HG03108 (cell line): ENCODE measurements around the gene IRF9.

Source experiments
- ATAC-seq: cut with Tn5 transposase; IDR thresholded peaks from one replicate; pipeline ENCODE4 v1.9.1; 2021; ENCODE audit warnings: moderate library complexity; ENCODE audit not compliant: unreplicated experiment

The IRF9 gene

DNA sequence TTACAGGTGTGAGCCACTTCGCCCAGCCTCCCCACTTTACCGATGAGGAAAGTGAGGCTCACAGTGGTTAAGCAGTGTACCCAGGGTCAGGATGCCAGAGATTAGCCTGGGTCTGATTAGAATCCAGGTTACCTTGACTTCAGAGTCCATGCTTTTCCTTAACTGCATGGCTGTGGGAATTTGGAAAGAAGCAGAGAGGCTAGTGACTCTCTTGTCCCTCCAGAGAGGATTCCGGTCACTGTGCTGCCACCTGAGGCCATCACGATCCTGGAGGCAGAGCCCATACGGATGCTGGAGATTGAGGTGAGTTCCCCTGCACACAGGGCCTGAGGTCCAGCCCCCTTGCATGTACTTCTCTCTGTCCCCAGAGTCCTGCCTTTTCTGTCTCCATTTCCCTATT, 15.5 kb downstream of the IRF9 start:
- ATAC-seq, result no peak

DNA sequence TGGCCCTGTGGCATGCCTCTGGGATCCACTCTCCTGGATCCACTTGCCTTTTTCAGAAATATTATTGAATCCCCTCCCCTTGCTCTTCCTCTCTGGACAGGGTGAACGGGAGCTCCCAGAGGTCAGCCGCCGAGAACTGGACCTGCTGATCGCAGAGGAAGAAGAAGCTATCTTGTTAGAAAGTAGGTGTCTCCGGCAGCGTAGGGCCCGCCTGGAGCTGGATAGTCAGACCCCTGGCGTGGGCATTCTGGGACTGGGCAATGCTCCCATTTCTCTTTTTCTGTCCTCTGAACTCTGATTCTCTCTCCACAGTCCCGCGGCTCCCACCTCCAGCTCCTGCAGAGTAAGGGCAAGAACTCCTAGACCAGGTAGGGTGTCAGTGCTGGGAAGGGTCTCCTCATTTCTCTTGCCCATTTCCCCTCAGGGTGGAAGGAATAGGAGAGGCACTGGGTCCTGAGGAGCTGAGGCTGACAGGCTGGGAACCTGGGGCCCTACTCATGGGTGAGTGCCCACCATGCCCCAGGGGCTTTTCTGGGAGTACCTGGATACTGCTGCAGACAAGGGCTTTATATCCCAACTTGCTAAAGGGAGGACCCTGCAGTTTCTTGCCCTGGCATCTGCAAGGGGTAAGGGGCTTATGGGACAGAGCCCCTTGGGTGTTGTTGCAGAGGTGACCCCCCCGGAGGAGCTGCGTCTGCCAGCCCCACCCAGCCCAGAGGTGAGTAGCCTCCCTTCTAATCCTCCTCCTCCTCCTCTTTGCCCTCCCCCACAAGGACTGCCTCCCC, 16.2 kb downstream of the IRF9 start:
- ATAC-seq, result no peak

DNA sequence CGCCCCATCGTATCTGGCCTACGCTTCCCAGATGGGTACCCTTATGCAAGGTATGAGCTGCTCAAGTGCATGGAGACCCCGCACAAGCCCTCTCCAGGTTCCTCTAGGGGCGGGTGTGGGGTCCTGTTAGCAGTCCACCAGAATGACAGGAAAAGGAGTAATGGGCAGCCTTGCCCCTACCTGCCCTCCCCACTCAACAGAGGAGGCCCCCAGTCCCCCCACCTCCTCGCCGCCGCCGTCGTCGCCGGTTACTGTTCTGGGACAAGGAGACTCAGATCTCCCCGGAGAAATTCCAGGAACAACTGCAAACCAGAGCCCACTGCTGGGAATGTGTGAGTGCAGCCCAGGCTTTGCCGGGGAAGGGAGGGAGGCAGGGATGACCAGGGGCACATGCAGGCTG, 16.8 kb downstream of the IRF9 start:
- ATAC-seq, result no peak

DNA sequence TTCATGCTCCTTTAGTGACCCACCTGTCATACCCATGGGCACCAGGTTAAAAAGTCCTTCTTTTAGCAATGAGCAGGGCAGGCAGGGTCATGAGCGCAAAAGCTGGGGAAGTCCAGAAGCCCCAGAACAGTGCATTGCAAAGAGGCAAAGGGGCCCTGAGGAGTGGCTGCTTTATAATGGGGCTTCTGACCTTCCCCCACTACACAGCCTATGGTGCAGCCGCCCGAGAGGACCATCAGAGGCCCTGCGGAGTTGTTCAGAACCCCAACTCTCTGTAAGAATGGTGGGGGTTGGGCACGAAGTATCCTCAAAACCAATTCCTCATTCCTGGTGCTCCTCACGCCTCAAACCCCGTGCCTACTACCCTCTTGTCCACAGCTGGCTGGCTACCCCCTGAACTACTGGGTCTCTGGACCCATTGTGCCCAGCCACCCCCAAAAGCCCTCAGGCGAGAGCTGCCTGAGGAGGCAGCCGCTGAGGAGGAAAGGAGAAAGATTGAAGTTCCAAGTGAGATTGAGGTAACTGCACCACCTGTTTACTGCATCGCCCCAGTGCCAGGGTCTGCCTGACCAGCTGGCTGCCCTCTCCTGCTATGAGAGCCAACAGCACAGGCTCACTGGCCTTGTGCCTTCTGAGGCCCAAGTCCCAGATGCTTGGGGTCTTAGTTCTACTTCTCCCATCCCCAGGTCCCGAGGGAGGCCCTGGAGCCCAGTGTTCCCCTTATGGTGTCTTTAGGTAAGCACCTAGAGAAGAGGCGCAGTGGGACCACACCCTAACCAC, 17.5 kb downstream of the IRF9 start:
- no peak for ATAC-seq

DNA sequence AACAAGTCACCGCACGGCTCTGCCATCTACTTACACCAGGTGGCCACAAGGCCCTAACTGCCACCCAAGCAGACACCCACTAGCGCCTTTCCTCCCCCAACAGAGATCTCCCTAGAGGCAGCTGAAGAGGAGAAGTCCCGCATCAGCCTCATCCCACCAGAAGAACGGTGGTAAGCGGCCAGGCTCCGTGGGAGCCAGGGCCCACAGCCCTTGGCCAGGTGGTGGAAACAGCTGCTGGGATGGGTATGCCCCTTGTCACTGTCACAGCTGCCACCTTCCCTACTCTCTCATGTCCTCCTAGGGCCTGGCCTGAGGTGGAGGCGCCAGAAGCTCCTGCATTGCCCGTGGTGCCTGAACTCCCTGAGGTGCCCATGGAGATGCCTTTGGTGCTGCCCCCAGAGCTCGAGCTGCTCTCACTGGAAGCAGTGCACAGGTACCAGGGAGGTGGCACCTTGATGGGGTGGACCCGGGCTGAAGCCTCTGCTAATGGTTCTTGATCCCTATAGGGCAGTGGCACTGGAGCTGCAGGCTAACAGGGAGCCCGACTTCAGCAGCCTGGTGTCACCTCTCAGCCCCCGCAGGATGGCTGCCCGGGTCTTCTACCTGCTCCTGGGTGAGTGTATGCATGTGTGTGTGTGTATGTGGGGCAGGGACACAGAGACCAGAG, 18.4 kb downstream of the IRF9 start:
- no peak for ATAC-seq

DNA sequence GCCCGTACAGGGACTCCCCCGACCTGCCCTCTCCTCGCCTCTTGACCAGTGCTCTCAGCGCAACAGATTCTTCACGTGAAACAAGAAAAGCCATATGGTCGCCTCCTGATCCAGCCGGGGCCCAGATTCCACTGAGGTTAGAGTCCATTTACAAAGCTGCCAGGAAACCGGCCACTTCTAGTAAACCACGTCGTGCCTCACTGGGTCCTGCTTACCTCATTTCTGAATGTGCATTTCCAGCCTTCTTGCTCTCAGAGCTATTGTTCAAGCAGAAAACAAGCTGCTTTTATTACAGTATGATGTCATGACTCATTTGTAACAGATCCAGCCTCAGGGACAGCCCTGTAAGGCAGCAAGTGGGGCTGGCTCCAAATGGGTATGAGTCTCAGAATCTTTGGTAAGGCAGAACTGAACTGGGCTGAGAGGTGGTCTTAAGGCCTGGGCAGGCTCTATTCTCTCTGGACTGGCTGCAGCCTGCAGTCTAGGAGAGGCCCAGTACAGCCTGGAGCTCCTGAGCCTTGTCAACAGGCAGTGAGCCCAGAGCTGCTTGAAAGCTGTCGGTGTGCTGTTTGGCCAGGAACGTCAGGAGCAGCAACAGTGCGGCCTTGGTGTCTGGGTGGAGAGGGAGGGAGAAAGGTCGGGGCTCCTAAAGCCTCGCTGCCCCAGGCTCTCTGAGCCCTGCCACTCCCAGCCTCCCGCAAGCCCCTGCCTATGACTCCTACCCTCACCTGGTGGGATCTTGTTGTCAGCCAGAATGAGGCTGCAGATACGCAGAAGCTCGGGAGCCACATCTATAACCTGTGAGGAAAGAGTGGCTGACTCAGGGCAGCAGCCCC, 19.1 kb downstream of the IRF9 start:
- no peak for ATAC-seq

DNA sequence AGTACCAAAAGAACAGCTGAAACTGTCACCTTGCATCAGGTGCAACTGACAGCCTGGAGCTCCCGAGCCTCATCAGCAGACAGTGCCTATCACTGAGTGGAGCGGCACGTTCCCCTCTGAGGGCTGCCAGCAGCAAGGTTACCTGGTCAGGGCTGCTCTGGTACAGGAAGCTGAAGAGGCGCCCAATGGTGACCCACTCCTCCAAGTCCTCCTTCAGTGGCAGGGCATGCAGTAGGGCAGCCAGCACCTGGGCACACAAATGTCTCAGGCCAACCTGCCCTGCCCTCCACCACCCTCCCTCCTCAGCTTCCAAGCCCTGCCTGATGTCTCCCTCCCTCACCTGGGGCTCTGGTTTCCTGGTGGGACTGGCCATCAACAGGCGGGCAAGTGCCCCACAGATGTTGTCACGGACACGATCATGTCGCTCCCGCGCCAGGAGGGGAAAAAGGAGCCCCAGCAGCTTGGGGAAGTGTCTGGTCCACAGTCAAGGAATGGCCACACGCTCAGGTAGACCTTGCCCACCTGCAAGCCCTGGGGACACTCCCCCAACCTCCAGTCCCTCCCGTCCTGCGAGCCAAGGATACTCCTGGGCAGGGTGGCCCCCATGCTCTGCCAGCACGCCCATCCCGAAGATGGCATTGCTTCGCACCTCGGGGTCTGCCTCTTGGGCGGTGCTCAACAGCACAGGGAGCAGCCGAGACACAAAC, 20.5 kb downstream of the IRF9 start:
- no peak for ATAC-seq

DNA sequence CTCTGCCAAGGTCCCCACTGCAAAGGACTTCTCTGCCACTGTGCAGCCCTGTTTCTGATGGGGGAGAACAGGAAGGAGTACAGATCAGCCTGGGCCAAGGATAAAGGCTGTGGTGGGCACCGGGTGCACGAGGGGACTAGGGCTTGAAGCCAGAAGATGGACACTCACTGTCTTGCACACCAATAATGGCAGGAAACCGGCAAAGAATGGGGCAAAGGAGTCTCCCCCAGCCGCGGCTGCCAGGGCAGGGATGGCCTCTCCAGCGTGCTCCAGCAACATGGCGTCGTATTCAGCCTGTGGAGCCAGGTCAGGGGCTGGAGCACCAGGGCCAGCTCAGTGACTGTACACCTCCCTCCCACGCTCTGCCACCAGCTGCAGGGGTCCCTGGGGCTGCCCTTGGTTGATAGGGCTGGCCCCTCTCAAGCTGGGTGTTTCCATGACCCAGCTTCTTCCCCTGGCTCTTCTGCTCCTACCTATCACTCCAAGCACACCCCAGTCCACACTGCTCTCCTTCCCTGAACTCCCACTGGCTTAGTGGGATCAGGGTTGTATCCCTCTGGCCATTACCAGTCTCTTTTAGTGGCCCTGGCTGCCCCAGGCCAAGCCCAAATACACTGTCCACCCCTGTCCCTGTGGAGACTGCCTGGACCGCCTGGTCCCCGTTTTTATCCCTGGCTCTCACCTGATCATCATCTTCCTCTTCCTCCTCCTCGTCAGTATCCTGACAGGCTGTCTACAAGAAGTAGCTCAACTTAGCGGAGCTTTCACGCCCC, 21.2 kb downstream of the IRF9 start:
- ATAC-seq, result no peak

DNA sequence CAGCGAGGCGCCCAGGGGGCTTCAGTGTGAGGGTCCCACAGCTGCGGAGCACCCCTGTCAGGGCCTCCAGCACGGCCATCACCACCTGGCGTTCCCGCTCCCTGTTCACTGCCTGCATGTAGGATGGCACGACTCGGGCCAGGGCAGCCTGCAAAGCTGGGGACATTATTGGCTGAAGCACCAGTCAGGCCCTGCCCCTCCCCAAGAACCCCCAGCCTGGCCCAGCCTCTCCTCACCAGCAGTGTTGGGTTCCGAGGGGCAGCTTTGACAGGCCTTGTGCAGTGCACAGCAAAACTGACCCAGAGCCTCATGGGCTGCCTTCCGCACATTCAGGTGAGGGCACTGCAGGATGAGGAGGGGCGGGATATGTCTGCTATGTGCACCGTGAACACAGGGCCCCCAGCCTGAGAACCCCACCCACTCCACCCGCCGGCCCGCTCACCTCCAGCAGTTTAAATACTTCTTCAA, 22.0 kb downstream of the IRF9 start:
- no peak for ATAC-seq

DNA sequence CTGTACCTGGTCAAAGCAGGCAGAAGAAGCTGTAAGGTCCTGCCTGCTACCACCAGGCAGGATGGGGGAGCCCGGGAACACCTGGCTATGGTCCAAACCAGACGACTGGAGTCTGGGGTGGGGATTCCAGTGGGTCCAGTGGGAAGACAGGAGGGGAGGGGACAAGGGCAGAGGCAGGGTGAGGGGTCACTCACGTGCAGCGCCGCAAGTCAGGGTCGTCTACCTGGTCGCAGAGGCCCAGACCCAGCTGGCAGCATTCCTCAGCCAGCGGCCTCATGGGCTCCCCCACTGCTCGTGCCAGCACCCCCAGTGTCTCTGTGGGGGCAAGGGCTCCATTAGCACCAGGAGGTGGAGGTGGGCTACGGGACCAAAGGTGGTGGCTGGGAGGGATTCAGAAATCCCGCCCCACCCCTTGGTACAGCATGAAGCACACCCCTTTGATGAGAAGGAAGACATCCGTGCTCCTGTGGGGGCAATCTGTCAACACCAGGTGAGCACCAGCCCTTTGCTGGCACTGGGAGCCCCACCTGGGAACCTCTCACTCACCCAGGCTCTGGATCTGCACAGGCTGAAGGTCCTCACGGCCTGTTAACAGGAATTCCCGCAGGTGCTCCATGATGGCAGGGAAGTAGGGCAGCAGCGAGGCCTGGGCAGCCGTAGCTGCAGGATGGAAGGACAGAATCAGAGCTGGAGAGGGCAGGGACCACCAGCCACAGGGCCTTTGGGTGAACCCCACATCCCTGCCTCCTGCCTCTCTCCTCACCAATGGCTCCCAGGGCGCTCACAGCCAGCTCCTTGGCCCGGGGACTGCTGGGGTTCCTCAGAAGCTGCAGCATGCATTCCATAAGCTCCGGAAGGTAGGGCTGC, 23.3 kb downstream of the IRF9 start:
- no peak for ATAC-seq

DNA sequence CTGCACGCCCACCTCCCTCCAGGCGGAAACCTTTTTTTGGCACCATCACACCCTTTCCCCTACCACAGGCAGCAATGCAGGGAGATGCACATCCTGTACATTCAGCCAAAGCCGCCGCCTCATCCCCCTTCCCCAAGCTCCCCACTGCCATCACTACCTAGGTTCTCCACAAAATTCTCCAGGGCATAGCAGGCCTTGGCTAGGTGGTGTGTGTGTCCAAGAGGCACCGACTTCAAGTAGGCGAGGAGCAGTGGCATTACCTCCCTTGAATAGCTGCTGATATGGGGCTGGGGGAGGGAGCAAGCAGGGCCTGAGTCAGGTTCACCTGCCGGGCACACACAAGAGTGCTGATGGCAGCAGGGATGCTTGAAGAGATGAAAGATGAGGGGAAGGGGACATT, 24.0 kb downstream of the IRF9 start:
- ATAC-seq, result no peak

DNA sequence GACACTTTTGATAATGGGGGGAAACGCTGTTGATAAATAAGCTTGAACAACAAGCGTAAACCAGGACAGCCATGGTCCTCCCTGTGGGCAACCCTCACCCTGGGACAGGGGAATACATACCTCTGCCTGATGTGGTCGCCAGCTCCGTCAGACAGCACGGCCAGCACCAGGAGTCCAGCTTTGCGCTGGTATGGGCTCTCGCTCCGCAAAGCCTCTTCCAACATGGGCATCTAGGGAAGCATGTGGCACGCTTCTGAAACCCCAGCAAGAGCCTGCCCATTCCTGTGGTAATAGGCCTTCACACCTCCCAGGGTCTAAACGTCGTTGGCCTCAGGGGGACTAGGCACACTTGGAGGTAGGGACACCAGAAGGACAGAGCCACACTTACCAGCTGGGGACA, 24.7 kb downstream of the IRF9 start:
- no peak for ATAC-seq

DNA sequence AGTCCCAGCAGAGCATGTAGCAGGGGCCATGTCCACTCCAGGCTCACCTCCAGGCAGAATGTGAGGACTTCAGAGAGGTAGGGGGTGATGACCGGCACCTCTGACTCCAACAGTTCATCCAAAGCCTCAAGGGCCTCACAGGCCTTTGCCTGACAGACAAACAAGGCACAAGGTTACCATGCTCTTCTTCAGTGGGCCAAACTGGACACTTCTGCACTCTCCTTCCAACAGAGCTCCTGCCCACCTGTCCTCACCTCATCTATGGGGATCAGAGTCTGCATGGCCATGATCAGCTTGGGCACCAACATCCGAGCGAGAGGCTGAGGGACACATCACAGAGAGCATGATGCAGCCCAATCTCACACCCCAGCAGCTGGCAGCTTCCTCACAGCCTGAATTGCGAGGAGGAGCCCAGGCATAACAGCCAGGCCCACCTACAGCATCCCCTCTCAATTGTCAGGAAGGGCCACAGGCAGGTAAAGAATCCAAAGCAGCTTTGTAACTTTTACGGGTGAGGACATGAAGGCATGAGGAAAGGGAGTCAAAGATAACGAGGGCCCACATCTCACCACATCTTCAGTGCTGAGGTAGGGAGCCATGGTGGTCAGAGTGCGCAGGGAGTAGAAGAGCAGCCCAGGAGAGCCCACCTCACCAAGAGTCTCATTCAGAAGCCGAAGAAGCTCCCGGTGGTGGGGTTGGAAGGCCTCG, 25.9 kb downstream of the IRF9 start:
- no peak for ATAC-seq

DNA sequence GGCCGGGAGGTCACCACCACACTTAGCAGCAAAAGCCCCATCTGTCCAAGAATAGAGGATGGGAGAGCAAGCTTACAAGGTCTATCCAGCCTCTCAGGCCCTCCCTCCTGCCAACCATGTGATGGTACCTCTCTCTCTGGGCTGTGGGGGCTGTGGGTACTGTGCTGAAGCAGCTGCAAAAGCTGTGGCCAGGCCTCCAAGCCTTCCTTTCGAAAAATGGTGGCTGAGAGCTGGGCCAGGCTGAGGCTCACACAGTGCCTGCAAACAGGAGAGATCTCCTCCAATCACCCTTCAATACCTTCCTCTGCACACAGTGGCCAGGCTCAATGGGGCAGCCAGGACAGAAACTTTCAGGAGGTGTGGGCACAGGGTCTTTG, 26.5 kb downstream of the IRF9 start:
- no peak for ATAC-seq

DNA sequence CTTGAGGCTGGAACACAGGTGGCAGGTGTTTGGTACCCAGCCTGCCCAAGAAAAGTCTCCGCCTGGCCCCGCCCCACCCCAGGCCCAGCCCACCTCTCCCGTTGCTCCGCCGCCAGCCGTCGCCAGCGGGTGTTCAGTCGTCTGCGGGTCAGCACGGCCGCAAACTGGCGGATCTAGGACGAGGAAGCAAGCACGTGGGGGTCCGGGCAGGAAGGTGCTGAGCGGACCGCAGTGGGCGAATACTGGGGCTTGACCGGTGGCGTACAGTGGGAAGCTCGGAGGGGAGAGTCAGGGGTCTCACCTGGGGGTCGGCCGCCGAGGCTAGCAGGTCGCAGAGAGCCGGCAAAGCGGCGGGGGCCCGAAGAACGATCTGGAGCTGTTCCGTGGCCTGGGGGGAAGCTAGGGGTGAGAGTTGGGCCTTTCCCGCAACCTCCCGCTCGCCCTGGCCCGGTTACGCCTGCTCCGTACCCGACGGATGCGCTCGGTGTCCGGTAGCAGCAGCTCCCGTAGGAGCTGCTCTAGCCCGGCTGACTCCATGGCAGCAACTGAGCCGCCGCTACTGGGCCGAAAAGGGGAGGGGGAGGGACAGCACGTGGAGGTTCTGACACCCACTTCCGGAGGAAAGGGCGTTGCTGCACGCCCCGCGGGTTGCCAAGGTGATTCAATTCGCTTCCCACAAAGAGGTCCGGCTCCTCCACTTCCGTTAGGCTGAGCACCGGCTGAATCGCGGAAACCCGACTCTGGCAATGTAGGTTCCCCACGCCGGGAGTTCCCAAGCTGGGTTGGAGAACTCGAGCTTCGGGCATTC, 27.4 kb downstream of the IRF9 start, which contains the start of gene IPO4:
Gene IPO4 (minus strand): TSS at position 566 of the 808 bp plus-strand sequence. CDS start 29 bp downstream, at position 537.
- peak; percentile 84 for ATAC-seq

DNA sequence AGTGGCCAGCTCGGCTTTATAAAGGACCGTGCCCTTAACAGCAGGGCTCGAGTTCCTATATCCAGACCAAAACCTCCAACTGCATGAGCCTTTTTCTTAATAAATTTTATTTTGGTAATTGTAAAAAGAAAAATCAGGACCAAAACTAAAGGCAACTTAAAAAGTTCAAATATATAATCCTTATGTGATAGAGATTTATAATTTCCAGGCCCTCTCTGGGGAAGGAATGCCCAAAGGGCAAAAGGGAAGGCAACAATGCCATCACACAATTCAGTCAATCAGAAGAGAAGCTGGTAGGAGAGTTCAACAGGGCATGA, 28.0 kb downstream of the IRF9 start:
- ATAC-seq, result no peak

DNA sequence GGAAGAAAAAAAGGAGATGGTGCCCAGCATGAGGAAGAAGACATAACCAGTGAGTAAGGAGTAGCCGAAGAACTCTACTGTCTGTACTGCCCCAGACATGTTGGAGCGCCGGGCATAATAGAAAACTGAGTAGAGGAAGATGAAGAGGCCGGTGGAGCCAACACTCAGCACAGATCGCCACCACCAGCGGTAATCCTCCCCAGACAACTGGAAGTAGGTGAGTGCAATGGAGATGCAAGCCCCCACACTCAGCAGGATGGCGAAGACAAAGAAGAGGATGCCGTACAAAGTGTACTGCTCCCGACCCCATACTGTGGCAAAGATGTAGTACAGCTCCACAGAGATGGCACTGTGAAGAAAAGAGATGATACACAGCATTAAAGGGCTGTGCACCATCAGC, 28.4 kb downstream of the IRF9 start:
- ATAC-seq, result no peak
